SK-N-DZ (cell line): ENCODE data around the gene OBSCN.
"Not testable (repeated sequence)": the region's sequence is repeated elsewhere in the genome, so short reads cannot be mapped to it uniquely, and the experiment has no call there.

Source experiments
- DNase-seq: peaks from one replicate; pipeline ENCODE4 v3.0.0-alpha.2; 2015; ENCODE audit warnings: low spot score

The OBSCN gene

GRCh38 chr1:228259368-228259894, 51.6 kb downstream of the OBSCN start:
- DNase-seq: no peak

- no peak for DNase-seq
These were observed 52.1 kb downstream of the OBSCN start for GRCh38 chr1:228259951-228260350.

GRCh38 chr1:228261706-228262105, 53.9 kb downstream of the OBSCN start:
- no peak for DNase-seq

- DNase-seq: no peak
These were observed 54.6 kb downstream of the OBSCN start for GRCh38 chr1:228262475-228262874.

- DNase-seq: no peak
These were observed 55.8 kb downstream of the OBSCN start for GRCh38 chr1:228263636-228264035.

GRCh38 chr1:228264090-228264829, 56.4 kb downstream of the OBSCN start:
- no peak for DNase-seq

- DNase-seq: no peak
These were observed 57.3 kb downstream of the OBSCN start for GRCh38 chr1:228265167-228265566.

GRCh38 chr1:228267962-228268880, 60.4 kb downstream of the OBSCN start:
- peak; percentile 61 for DNase-seq

GRCh38 chr1:228268881-228269265, 61.0 kb downstream of the OBSCN start:
- DNase-seq: peak; percentile 17

- DNase-seq: not testable (repeated sequence)
These were observed 61.6 kb downstream of the OBSCN start for GRCh38 chr1:228269431-228269830.

- DNase-seq: no peak
These were observed 62.2 kb downstream of the OBSCN start for GRCh38 chr1:228270032-228270431.

- no peak for DNase-seq
These were observed 63.9 kb downstream of the OBSCN start for GRCh38 chr1:228271701-228272251.

- DNase-seq: no peak
These were observed 64.5 kb downstream of the OBSCN start for GRCh38 chr1:228272331-228272791.

- DNase-seq: no peak
These were observed 65.2 kb downstream of the OBSCN start for GRCh38 chr1:228272831-228273571.

GRCh38 chr1:228273720-228274451, 66.0 kb downstream of the OBSCN start:
- DNase-seq: no peak

- DNase-seq: no peak
These were observed 66.8 kb downstream of the OBSCN start for GRCh38 chr1:228274452-228275178.

GRCh38 chr1:228275179-228275429, 67.3 kb downstream of the OBSCN start:
- no peak for DNase-seq

- DNase-seq: peak; percentile 88
These were observed 67.8 kb downstream of the OBSCN start for GRCh38 chr1:228275430-228276173.

- DNase-seq: no peak
These were observed 68.5 kb downstream of the OBSCN start for GRCh38 chr1:228276174-228276831.
